HepG2 (cell line): ENCODE measurements around the gene SLC38A3. TPM values are rescaled to one million over a fixed set of nuclear protein-coding genes. Genes with fewer than 3 reads are reported as not detected.

Source experiments
- CHCHD3 ChIP-seq: sonication (generic); formaldehyde crosslinking; IDR thresholded peaks from 2 replicates; pipeline ENCODE4 v1.8.0; 2022; ENCODE audit warnings: mild to moderate bottlenecking, missing genetic modification reagents, moderate library complexity
- FOXP1 ChIP-seq, 2 experiments: fragments of 450-650 bp in 1 of 2; IDR thresholded peaks; 2 replicates each; pipeline ENCODE4 v1.6.1; 2017 to 2018; ENCODE audit warnings: antibody characterized with exemption in 1 of 2
- HMGXB4 ChIP-seq, 2 experiments: sonication (generic) in 1 of 2; formaldehyde crosslinking in 1 of 2; IDR thresholded peaks; 2 replicates each; pipeline versions ENCODE4 v1.4.0 to v1.6.1; 2018 to 2020; ENCODE audit warnings: missing genetic modification reagents in 2 of 2, borderline replicate concordance in 1 of 2, low read depth in 1 of 2, mild to moderate bottlenecking in 1 of 2, missing biosample characterization in 1 of 2
- TOE1 ChIP-seq: sonication (generic); formaldehyde crosslinking; IDR thresholded peaks from 2 replicates; pipeline ENCODE4 v1.4.0; 2020; ENCODE audit warnings: mild to moderate bottlenecking, missing genetic modification reagents
- TRAFD1 ChIP-seq: sonication (generic); formaldehyde crosslinking; IDR thresholded peaks from 2 replicates; pipeline ENCODE4 v1.5.1; 2020; ENCODE audit warnings: missing genetic modification reagents, mild to moderate bottlenecking, borderline replicate concordance
- TSC22D2 ChIP-seq: sonication (generic); formaldehyde crosslinking; IDR thresholded peaks from 2 replicates; pipeline ENCODE4 v1.5.1; 2020; ENCODE audit warnings: missing genetic modification reagents, mild to moderate bottlenecking, borderline replicate concordance
- ZNF232 ChIP-seq: sonication (generic); formaldehyde crosslinking; IDR thresholded peaks from 2 replicates; pipeline ENCODE4 v1.4.0; 2020; ENCODE audit warnings: missing genetic modification reagents, borderline replicate concordance
- ZNF607 ChIP-seq: sonication (generic); formaldehyde crosslinking; IDR thresholded peaks from 2 replicates; pipeline ENCODE4 v1.5.1; 2020; ENCODE audit warnings: missing genetic modification reagents, mild to moderate bottlenecking, borderline replicate concordance
- ZNF709 ChIP-seq: sonication (generic); formaldehyde crosslinking; IDR thresholded peaks from 2 replicates; pipeline ENCODE4 v1.5.0; 2020; ENCODE audit warnings: mild to moderate bottlenecking, missing genetic modification reagents
- ZSCAN20 ChIP-seq: sonication (generic); formaldehyde crosslinking; IDR thresholded peaks from 2 replicates; pipeline ENCODE4 v1.4.0; 2020; ENCODE audit warnings: missing genetic modification reagents, mild to moderate bottlenecking, borderline replicate concordance
- polyA plus RNA-seq, 8 experiments: library from polyadenylated mRNA; depleted of rRNA in 3 of 8; stranded (reverse) in 7 of 8; unstranded in 1 of 8; fragments of >200 nt; fragmentation: Illumina TruSeq in 4 of 8; extraction: Trizol in 4 of 8; gene quantifications; 2 replicates each; pipeline versions ENCODE4 v1.2.1 to v1.2.3, GENCODE V29; 2011 to 2016; ENCODE audit warnings: low read depth in 4 of 8, missing spikeins in 1 of 8, mixed read lengths in 1 of 8; ENCODE audit not compliant: insufficient read depth in 1 of 8
- total RNA-seq, 5 experiments: library from RNA; depleted of rRNA; stranded (reverse); fragments of >200 nt; fragmentation: Illumina TruSeq; extraction: Trizol; gene quantifications; 2 replicates each; pipeline ENCODE4 v1.2.3, GENCODE V29; 2016; ENCODE audit warnings: low read depth in 1 of 5
- TF ChIP-seq, protein P1 (sequence below): sonication (generic); formaldehyde crosslinking; IDR thresholded peaks from 2 replicates; pipeline ENCODE4 v1.9.0; 2021; ENCODE audit warnings: mild to moderate bottlenecking, missing genetic modification reagents
- TF ChIP-seq, protein P2 (sequence below): sonication (generic); formaldehyde crosslinking; conservative IDR thresholded peaks from 2 replicates; pipeline ENCODE4 v1.8.0; 2022; ENCODE audit warnings: missing genetic modification reagents
- TF ChIP-seq, protein P3 (sequence below): sonication (generic); formaldehyde crosslinking; IDR thresholded peaks from 2 replicates; pipeline ENCODE4 v1.4.0; 2020; ENCODE audit warnings: missing genetic modification reagents
- TF ChIP-seq, protein P4 (sequence below): IDR thresholded peaks from 2 replicates; pipeline ENCODE4 v1.6.1; 2016; ENCODE audit warnings: missing genetic modification reagents, missing compliant biosample characterization

The SLC38A3 gene
- total and polyA plus RNA-seq, 2 of the 13 experiments (the other 11 are each of a cell fraction or from before 2014, with no cell fraction given) = 29.8 to 164 TPM

DNA sequence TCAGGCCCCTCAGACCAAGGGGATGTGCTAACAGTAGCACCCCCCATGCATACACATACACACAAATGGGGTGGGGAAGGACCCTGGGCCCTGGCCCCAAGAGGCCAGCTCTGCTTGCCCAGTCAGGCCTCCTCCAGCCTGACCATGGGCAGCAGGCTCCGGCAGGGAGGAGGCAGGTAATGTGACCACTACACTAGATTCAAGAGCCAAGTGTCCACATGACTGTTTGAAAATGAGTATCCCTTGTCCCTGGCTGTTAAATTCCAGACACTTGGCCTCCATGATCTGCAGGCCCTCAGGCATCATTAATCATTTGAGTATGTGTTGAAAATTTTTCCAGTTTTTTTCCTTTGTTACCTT, 17.1 kb downstream of the SLC38A3 start (continued):
- TF ChIP-seq, protein P1, sequence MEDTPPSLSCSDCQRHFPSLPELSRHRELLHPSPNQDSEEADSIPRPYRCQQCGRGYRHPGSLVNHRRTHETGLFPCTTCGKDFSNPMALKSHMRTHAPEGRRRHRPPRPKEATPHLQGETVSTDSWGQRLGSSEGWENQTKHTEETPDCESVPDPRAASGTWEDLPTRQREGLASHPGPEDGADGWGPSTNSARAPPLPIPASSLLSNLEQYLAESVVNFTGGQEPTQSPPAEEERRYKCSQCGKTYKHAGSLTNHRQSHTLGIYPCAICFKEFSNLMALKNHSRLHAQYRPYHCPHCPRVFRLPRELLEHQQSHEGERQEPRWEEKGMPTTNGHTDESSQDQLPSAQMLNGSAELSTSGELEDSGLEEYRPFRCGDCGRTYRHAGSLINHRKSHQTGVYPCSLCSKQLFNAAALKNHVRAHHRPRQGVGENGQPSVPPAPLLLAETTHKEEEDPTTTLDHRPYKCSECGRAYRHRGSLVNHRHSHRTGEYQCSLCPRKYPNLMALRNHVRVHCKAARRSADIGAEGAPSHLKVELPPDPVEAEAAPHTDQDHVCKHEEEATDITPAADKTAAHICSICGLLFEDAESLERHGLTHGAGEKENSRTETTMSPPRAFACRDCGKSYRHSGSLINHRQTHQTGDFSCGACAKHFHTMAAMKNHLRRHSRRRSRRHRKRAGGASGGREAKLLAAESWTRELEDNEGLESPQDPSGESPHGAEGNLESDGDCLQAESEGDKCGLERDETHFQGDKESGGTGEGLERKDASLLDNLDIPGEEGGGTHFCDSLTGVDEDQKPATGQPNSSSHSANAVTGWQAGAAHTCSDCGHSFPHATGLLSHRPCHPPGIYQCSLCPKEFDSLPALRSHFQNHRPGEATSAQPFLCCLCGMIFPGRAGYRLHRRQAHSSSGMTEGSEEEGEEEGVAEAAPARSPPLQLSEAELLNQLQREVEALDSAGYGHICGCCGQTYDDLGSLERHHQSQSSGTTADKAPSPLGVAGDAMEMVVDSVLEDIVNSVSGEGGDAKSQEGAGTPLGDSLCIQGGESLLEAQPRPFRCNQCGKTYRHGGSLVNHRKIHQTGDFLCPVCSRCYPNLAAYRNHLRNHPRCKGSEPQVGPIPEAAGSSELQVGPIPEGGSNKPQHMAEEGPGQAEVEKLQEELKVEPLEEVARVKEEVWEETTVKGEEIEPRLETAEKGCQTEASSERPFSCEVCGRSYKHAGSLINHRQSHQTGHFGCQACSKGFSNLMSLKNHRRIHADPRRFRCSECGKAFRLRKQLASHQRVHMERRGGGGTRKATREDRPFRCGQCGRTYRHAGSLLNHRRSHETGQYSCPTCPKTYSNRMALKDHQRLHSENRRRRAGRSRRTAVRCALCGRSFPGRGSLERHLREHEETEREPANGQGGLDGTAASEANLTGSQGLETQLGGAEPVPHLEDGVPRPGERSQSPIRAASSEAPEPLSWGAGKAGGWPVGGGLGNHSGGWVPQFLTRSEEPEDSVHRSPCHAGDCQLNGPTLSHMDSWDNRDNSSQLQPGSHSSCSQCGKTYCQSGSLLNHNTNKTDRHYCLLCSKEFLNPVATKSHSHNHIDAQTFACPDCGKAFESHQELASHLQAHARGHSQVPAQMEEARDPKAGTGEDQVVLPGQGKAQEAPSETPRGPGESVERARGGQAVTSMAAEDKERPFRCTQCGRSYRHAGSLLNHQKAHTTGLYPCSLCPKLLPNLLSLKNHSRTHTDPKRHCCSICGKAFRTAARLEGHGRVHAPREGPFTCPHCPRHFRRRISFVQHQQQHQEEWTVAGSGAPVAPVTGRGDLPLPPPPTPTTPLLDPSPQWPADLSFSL (CRISPR knock-in tag) = no peak
- TF ChIP-seq TRAFD1 (CRISPR knock-in tag) = no peak
- TF ChIP-seq TOE1 (CRISPR knock-in tag) = no peak
- TF ChIP-seq, protein P2, sequence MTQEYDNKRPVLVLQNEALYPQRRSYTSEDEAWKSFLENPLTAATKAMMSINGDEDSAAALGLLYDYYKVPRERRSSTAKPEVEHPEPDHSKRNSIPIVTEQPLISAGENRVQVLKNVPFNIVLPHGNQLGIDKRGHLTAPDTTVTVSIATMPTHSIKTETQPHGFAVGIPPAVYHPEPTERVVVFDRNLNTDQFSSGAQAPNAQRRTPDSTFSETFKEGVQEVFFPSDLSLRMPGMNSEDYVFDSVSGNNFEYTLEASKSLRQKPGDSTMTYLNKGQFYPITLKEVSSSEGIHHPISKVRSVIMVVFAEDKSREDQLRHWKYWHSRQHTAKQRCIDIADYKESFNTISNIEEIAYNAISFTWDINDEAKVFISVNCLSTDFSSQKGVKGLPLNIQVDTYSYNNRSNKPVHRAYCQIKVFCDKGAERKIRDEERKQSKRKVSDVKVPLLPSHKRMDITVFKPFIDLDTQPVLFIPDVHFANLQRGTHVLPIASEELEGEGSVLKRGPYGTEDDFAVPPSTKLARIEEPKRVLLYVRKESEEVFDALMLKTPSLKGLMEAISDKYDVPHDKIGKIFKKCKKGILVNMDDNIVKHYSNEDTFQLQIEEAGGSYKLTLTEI = no peak
- TF ChIP-seq ZNF232 (CRISPR knock-in tag) = no peak; the same call in 1 of the 2 replicates
- TF ChIP-seq, protein P3, sequence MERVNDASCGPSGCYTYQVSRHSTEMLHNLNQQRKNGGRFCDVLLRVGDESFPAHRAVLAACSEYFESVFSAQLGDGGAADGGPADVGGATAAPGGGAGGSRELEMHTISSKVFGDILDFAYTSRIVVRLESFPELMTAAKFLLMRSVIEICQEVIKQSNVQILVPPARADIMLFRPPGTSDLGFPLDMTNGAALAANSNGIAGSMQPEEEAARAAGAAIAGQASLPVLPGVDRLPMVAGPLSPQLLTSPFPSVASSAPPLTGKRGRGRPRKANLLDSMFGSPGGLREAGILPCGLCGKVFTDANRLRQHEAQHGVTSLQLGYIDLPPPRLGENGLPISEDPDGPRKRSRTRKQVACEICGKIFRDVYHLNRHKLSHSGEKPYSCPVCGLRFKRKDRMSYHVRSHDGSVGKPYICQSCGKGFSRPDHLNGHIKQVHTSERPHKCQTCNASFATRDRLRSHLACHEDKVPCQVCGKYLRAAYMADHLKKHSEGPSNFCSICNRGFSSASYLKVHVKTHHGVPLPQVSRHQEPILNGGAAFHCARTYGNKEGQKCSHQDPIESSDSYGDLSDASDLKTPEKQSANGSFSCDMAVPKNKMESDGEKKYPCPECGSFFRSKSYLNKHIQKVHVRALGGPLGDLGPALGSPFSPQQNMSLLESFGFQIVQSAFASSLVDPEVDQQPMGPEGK (CRISPR knock-in tag) = no peak
- TF ChIP-seq ZSCAN20 (CRISPR knock-in tag) = no peak
- TF ChIP-seq HMGXB4 (CRISPR knock-in tag; IDR thresholded peaks at IDR 0.05; ENCODE audit: borderline replicate concordance in 1 of 2, low read depth in 1 of 2) = no peak
- TF ChIP-seq CHCHD3 (CRISPR knock-in tag) = no peak
- no peak for TF ChIP-seq ZNF709
- no peak for TF ChIP-seq TSC22D2 (CRISPR knock-in tag)
- TF ChIP-seq ZNF607 = no peak
- no peak for TF ChIP-seq FOXP1 (IDR thresholded peaks at IDR 0.05)
- TF ChIP-seq FOXP1 (CRISPR knock-in tag; IDR thresholded peaks at IDR 0.05) = no peak
- TF ChIP-seq, protein P4, sequence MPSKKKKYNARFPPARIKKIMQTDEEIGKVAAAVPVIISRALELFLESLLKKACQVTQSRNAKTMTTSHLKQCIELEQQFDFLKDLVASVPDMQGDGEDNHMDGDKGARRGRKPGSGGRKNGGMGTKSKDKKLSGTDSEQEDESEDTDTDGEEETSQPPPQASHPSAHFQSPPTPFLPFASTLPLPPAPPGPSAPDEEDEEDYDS (CRISPR knock-in tag) = no peak
